Measurements from ENCODE around the gene STAB2.

DNA sequence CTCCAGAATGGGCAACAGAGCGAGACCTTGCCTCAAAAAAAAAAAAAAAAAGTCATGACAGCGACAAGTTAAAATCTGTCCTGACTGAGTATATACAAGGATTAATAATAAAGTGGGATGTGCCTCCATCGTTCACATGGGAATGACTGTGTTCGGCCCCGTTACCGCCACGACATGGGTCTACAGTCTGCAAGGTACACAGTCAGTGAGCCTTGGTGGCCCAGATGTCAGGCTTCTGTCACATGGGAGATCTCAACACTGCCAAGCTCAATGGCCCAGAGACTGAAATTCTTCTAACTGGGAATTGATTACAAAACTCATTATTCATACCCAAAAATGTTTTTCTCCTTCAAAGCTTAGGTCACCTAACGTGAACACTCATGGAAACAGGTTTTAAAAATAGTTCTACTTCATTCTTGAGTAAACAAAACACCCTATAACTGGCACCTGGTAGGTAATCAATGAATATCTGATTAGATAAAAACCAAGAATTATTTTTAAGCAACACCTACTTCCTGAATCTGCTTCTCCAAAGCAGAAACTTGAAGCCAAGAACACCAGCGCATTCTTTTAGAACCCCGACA lies 188.0 kb downstream of the STAB2 start:
- TF ChIP-seq, protein P1, sequence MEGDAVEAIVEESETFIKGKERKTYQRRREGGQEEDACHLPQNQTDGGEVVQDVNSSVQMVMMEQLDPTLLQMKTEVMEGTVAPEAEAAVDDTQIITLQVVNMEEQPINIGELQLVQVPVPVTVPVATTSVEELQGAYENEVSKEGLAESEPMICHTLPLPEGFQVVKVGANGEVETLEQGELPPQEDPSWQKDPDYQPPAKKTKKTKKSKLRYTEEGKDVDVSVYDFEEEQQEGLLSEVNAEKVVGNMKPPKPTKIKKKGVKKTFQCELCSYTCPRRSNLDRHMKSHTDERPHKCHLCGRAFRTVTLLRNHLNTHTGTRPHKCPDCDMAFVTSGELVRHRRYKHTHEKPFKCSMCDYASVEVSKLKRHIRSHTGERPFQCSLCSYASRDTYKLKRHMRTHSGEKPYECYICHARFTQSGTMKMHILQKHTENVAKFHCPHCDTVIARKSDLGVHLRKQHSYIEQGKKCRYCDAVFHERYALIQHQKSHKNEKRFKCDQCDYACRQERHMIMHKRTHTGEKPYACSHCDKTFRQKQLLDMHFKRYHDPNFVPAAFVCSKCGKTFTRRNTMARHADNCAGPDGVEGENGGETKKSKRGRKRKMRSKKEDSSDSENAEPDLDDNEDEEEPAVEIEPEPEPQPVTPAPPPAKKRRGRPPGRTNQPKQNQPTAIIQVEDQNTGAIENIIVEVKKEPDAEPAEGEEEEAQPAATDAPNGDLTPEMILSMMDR (IDR thresholded peaks at IDR 0.05): no peak
- TF ChIP-seq POLR2A (IDR thresholded peaks at IDR 0.05): no peak

All from thyroid gland (tissue), 4 donors.